Cardiac fibroblast (primary cell): ENCODE measurements around the gene CTNND2.

Source experiments
- DNase-seq, 2 donors: peaks; one replicate each; pipeline versions ENCODE4 v3.0.0 to v3.0.0-alpha.2; 2010; ENCODE audit warnings: low read depth in 2 of 2
- H3K4me3 ChIP-seq, 2 donors: replicated peaks in 1 of 2; 1 replicate in 1 of 2; 2 replicates in 1 of 2; pipeline ENCODE4 v1.5.1; 2011; ENCODE audit warnings: low read depth in 2 of 2, low read length in 2 of 2, mild to moderate bottlenecking in 2 of 2, moderate library complexity in 1 of 2
- TF ChIP-seq, protein P1 (sequence below): IDR thresholded peaks from one replicate; pipeline ENCODE4 v1.5.1; 2011; ENCODE audit warnings: low read depth, mild to moderate bottlenecking, low read length, inconsistent platforms

Gene CTNND2

DNA sequence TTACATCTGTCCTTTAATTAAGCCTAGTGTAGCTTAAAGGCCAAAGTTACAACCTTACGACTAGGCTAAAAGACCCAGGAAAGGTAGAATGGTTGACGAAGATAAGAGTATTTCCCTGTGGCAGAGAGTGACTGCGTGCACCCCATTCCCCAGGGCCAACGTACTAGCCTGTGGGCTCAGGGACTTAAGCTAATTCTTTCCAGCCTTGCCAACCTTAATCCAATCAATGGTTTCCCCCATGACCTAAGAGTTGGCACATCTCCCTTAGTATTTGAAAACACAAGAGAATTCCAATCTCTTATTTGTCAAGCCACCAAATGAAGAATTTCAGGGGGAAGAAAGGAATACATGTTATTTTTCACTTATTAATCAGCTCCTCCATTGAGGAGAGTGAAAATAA is 16.0 kb downstream of the CTNND2 start:
- H3K4me3 ChIP-seq: no peak overlapping the region
- DNase-seq: no peak
- TF ChIP-seq, protein P1, sequence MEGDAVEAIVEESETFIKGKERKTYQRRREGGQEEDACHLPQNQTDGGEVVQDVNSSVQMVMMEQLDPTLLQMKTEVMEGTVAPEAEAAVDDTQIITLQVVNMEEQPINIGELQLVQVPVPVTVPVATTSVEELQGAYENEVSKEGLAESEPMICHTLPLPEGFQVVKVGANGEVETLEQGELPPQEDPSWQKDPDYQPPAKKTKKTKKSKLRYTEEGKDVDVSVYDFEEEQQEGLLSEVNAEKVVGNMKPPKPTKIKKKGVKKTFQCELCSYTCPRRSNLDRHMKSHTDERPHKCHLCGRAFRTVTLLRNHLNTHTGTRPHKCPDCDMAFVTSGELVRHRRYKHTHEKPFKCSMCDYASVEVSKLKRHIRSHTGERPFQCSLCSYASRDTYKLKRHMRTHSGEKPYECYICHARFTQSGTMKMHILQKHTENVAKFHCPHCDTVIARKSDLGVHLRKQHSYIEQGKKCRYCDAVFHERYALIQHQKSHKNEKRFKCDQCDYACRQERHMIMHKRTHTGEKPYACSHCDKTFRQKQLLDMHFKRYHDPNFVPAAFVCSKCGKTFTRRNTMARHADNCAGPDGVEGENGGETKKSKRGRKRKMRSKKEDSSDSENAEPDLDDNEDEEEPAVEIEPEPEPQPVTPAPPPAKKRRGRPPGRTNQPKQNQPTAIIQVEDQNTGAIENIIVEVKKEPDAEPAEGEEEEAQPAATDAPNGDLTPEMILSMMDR: no peak

DNA sequence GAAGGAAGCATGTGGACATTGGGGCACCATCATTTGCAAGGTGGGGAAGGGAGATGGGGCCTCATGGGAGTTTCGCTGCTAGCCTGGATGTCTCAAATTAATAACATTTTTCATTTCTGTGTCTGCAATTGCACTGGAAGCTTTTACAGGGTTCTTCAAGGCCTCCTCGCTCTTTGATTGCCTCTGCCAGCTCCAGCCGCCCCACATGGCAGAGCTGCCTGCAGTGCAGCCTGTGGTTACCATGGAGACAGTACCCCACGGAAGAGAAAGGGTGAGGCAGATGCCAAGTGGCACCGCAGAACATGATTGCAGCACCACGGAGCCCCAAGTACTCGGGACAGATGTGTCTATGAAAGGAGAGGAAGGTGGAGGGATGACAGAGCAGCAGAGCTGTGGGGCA is 25.4 kb downstream of the CTNND2 start:
- TF ChIP-seq, protein P1: no peak
- H3K4me3 ChIP-seq: no peak overlapping the region
- DNase-seq: no peak

DNA sequence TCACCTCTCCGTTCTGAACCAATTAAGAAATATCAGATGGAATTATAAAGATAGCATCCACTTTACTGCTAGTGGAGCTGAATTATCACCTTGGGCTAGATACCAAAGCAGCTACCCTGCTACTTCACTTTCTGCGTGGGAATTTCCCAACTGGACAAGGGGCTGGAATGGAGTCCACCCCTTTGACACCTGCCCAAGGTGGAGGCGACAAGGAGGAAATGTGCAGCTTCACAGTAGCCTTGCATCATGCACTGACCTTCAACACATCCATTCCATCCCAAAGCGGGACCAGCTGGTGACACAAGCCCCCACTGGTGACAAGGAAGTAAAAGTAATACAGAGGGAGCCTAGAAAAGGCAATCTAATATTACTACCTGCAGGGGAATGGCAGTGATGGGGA is 30.7 kb downstream of the CTNND2 start:
- DNase-seq: no peak
- H3K4me3 ChIP-seq: no peak overlapping the region
- TF ChIP-seq, protein P1: no peak

DNA sequence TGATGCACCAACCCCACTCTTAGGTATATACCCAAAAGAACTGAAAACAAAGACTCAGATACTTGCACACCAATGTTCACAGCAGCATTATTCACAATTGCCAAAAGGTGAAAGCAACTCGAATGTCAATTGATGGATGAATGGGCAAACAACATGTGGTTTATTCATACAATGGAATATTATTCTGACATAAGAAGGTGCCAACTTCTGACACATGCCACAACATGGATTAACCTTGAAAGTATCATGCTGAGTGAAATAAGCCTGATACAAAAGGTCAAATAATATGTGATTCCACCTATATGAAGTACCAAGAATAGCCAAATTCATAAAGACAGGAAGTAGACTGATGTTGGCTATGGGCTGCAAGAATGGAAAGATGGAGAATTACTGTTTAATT is 35.0 kb downstream of the CTNND2 start:
- TF ChIP-seq, protein P1: no peak
- no peak overlapping the region for H3K4me3 ChIP-seq
- DNase-seq: no peak

DNA sequence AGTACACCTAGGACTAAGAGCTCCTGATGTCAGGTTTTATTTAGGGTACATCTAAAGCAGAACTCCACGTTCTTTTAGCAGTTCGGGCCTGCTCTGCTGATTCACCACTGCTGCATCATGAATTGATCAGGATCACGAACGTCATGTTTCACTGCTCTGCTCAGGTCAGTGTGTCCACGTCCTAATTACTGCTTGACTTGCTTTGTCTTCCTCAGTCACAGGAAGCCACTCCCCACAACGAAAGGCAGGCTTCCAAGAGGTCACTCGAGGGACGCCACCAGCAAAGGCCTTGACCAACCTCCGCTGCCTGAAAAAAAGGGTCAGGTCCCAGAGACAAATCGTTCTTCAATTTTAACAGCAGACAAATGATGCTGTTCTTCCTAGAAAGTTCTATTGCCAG is 40.3 kb downstream of the CTNND2 start:
- DNase-seq: no peak
- no peak overlapping the region for H3K4me3 ChIP-seq
- TF ChIP-seq, protein P1: no peak

DNA sequence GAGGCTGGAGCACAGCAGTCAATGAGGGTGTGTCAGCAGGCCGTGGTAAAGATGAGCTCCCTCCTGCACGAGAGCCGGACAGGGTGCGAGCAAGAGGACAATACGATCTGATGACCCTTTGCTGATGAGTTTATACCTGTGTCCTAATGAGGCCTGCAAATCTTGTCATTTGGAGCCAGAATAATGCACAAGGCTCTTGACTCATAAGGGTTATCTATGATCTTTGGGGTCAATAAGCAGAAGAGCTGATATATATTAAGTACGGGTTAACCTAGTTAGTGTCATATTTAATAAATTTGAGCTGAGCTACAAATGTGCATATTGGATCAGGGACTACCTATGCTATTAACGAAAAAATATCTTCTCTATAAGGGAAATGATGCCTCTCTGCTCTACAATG is 46.9 kb downstream of the CTNND2 start:
- TF ChIP-seq, protein P1: no peak
- no peak overlapping the region for H3K4me3 ChIP-seq
- no peak for DNase-seq

DNA sequence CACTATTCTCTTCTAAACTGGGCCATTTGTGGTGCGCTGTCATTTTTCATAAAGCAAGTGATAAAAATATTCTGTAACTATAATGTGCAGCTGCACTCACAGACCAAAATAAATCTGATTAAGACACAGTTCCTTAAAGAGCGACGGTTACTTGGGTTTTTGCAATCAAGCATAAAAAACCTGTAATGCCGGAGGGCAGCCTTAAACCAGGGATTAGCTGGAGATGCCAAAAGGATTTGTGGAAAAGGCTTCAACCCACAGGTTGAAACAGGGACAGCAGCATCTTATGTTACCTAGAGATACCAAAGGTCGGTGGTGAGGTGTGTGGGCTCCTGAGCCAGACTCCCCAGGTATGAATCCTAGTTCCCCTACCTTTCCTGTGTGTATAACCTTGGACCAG is 49.3 kb downstream of the CTNND2 start:
- H3K4me3 ChIP-seq: no peak overlapping the region
- TF ChIP-seq, protein P1: no peak
- DNase-seq: no peak
